Activated T-cell treated with anti-CD3 and anti-CD28 coated beads, Interleukin-2, amount 50 U/mL, for 48 hours (primary cell): ENCODE data around the gene GRAMD1B.

Experiments used
- DNase-seq, 2 experiments: peaks; one replicate each; pipeline ENCODE4 v3.0.0-alpha.2; 2020

GRAMD1B gene

DNA sequence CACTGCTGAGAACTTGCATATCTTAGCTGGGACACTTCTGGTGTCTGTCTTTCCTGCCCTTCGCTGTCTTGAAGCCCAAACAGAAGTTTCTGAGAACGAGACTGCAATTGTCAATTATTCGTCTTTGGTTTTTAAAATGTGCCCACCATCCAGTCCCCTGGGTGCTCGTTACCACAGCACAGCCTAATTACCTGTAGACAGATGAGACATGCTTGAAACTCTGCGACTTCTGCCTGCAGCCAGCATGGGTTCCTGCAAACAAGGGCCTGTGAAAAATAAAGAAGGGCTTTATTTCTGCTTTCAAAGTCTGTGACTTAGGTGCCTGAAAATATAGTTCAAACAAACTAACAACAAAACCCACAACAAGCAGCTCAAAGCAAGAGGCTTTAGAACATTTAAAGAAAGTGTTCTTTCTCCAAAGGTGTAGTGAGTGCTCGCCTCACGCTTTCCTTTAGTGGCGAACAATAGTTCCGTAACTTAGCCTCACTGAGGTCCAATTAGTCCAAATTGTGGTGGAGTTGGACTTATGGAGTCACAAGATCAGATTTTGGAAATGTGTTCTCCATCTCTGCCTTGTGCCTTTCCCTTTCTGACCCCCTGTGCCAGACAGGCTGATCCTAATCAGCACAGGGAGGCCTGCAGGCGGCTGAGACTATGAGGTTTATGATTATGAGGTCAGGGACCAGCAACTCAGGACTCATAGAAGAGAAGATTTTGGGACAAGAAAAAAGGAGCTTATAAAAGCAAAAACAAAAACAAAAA, 20.4 kb upstream of the GRAMD1B start:
- no peak for DNase-seq

DNA sequence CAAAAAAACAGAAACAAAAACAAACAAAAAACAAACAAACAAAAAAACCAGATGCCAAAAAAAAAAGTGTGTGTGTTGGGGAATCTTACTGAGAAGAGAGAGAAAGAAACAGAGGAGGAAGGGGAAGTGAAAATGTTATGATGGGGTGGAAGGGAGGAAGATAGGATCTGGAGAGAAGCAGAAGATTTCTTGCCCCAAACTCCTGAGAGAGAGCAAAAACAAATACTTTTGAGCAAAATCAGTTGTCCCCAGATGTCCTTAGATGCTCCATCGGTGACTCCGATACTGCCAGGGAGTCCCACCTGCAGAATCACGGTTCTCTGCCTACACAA, 19.9 kb upstream of the GRAMD1B start:
- DNase-seq = no peak

DNA sequence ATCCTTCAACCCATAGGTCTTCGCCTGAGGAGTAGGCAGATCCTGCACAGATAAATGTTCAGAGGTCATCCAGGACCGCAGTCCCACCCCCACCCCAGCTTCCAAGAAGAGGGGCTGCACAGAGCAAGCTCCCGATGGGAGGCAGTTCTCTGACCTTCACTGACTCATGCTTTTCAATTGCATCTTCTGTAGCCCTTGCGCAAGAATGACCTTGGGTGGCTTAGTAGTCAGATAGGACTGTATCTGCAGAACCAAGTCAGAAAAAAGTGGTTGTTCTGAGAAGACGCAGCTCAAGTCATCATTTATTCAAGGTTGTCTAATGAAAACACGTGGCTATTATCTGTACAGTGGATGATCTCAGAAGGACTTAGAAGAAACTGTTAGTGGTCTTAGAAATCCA, 16.4 kb upstream of the GRAMD1B start:
- DNase-seq = no peak

DNA sequence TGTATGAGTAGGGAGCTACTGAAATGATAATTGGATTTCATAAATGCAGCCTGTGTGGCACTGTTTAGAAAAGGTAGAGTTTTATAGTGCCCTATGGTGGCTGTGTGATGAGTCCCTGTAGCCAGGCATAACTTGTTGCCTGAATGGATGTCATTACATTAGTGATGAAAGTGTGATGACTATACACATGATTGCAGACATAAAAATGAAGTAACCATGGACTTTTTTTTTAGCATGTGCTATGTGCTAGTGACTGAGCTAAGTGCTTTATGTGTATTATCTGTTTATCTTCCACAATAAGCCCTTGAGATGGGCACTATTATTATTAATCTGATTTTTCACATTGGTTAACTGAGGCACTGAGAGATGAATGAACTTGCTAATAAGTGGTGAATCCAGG, 13.5 kb upstream of the GRAMD1B start:
- DNase-seq = no peak

DNA sequence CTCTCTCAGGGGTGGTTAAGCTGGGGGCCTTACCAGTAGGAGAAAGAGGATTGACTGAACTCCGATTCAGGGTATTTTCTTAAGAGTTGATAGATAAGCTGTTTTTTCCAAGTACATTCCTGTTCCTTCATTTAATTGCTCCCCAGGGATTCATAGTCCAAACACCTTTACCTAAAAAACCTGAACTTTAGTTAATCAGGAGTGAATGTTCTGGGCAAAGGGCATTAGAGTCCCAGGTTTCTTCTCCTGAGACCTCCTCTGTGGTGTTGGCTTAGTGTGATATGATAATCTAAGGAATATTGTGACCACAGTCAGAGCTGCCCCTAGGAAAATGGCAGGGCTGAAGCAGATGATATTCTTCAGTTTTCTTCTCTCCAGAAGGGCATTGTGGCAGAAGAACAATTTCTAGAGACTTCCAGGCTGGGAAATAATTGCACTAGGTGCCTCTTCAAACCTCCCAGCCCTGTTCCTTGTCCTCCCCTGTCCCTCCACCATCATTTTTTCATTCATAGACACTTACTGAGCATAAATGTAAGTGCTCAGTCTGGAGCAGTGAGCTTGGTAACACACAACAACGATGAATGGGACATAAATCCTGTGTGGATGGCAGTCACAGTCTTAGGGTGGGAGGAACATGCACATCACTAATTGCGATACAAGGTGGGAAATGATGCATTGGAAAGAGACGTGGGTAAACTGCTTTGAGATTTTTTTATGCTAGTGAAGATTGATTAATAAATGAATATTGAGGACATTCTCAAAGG, 11.5 kb upstream of the GRAMD1B start:
- DNase-seq = no peak

DNA sequence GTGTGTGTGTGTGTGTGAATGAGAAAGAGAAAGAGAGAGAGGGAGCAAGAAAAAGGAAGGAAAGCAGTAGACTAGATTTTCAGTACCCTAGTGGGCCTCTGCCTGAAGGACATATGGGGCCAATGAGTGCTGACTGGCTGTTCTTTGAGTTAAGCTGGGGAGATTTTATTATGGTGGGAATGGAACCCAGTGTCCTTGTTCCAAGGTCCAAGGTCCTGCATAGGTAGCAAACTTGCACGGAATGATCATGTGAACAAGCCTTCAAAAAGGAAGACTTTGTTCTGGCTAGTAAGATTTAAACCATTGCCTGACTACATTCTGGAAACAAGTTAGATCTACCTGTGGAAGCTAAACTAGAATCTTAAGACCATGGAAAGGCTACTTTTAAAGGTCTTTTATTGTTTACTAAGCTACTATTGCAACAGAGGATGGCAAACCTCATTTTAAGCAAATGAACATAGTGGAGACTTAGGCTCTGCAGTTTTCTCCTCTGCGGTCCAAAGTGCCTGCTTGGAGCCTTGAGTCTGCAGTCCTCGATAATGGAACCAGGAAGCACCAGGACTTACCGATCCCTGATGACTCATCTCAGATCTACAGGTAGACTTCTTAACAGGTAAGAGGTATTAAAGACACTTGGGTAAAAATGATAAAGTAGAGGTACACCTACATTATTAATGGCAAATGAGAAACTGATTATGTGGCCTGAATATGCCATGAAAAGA, 10.2 kb upstream of the GRAMD1B start:
- no peak for DNase-seq

DNA sequence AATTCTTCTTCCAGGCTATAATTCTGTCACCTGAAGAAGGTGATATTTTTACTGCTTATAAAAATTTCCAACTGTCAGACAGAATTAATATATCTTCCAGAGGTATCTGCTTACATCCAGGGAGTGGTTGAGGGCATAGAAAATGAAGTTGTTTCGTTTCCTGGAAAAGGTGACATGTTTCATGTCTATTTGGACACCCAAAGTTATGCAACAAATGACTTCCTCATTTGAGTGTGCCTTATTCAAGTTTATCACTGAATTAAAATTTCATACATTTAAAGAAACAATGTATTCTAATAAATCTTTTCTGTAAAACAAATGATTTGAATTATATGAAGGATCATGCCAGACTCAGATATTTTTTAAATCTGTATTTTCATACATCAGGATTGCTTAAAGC, 8.5 kb upstream of the GRAMD1B start:
- no peak for DNase-seq

DNA sequence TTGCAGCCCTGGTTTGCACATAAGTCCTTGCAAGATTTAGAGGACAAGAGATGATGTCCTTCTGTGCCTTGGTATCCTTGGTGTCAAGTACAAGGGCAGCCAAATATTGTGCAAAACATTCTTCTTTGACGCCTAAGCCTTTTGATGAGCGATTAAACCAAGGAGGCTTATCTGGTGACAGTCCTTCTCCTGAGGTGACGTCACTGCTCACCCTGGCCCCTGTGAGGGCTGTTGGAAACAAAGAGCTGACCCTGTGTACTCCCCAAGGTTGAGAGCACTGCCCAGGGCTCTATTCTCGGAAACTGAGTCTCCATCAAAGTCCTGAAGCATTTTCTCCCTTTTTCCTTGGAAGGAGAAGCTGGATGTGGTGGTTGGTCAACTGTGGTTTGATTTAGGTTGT, 4.7 kb upstream of the GRAMD1B start:
- DNase-seq = no peak

DNA sequence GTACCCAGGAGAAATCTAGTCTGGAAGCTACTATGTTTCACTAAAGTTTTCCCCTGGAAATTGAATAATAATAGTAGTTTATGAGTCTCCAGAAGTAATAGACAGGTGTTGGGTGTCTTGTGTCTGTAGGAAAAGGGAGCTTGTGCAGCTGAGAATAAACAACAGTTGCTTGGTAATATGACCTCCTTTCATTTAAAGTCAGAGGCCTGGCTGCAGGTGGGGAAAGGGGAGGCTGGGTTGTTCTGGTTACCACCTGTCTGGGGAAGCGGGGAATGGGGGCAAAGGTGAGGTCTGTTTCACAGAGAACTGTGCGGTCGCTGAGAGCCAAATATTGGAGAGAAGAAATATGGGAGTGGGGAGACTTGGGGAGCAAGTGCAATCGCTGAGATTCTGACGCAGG, 3.3 kb upstream of the GRAMD1B start:
- no peak for DNase-seq

DNA sequence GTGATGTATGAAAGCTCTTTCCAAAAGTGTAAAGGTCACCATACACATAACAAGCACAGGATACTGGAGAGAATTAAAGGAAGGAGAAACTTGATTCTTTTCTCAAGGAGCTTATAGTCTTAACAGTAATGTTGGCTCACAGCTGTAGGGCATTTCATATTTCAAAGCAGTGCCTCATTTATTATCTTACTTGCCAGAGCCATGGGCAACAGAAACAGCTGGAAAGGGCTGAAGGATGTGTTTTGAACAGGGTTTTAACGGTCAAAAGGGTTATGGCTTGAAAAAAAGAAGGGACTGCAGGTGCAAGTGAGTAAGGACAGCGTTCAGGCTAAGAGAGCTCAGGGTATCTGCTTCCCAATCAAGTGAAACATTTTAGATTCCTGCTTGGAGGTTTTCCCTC, 2.7 kb upstream of the GRAMD1B start:
- DNase-seq = no peak

DNA sequence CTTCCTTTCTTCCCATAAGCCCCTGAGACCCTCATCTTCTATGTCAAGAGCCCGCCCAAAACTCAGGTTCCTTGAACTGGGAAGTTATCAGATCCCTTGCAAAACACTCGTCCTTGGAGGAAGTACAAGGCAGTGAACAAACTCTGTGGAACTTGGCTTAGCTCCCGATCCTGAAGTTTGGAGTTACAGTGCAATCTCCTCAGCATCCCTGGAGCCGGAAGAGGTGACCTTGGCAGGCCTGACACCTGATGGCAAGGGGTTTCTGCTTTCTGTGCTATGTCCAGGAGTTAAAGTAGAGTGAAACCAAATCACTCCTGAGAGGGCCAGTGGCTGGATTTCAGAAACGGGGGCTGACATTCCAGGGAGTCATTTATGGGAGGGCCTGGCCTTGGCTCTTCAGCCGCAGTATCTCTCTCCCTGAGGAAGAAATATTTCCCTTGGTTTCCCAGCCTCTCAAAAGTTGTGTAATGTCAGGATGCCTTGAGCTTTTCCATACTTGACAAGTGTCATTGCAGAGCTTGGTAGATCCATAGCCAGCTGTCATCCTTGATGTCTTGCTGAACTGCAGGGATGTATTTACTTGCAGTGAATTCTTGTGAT, 1.9 kb upstream of the GRAMD1B start:
- no peak for DNase-seq

DNA sequence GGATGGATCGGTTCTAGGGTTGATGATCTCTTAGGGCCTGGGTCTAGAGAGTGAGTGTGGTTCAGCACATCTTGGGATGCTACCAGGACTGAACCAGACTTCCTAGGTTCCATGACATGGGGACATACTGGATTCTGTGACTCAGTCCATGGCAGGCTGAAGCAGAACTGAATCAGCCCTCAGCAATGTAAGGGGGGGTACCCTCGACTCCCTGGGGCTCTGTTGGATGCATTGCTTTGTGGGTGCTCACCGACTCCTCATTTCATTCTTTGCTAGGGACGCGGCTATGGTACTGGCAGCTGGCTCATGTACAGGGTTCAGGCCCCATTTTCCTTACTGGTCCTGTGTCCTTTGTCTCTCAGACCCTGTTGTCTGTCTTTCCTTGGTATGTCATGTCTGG, 733 bp upstream of the GRAMD1B start:
- no peak for DNase-seq

DNA sequence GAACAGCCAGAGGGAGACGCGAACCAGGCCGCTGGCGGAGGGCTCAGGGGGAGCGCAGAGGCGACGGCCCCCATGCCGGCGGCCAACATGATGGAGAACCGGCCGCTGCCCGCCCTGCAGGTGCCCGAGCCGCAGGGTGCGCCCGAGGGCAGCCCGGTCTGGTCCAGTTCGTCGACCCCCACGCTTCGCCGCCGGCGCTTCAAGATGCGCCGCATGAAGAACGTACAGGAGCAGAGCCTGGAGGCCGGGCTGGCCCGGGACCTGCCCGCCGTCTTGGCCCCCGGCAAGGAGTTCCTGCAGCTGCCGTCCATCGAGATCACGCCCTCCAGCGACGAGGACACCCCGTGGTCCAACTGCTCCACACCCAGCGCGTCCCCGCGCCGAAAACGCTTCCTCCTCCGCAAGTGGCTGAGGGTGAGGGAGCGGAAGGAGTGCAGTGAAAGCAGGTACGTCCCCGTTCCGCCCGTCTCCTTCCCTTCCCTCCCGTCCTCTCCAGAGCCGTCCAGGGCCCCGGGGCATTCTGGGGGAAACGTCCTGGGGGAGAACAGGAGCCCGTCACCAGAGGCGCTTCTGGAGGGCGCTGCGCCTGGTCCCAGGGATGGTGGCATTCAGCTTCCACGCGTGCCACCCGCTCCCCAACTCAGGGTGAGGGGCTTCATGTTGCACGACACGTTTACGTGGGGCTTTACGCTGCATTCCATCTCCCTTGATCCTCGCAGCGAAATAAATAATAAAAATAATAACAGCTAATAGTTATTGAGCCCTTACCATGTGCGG, 840 bp downstream of the GRAMD1B start:
- DNase-seq = peak; percentile 77 to 80

DNA sequence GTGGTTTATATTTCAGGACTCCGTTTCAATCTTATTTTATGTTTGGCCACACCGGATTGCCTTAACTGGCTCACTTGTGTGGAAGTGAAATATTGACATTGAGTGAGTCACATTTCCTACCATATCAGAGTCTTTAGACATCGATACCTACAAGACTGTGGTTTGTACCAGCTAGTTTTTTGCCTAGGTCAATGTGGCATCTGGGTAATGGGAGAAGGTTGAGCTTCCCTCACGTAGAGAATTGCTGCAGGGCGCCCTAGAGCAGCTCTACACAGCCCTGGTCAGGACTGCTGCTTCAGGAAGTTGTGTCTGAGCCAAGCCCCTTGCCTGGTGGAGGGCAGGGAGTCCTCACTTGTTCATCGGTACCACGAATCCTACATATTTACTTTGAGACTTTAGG, 1.6 kb downstream of the GRAMD1B start:
- DNase-seq = peak in 1 of 2 experiments; percentile 45

DNA sequence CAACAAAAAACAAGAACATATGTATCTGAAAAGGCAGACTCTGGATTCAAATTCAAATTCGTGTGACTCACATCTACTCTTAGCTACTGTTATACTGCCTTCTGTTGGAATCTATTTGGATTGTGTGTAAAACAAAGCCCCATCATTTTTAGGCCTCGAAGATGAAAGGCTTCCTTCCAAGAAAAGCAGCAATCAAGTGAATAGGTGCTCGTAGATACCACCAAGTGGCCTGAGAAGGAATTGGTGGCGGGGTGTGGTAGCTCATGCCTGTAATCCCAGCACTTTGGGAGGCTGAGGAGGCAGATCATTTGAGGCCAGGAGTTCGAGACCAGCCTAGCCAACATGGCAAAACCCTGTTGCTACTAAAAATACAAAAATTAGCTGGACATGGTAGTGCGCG, 4.2 kb downstream of the GRAMD1B start:
- peak in 1 of 2 experiments; percentile 46 for DNase-seq

DNA sequence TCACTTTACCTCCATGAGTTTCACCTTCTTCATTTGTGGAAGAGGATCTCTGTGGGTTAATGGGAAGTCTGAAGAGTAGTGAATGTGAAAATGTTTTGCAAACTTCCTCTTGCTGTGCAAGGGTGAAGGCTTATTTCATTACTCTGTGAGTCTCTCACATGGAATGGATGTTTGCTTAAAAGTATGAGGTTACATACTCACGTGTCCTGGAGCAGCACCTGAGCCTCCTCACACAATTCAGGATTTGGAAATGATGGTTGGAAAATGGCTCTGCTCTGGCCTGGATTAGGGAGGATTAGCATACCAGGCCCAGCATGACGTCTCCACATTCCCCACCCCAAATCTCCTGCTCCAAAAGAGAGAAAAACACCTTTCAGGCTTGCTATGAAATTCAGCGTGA, 4.8 kb downstream of the GRAMD1B start:
- no peak for DNase-seq

DNA sequence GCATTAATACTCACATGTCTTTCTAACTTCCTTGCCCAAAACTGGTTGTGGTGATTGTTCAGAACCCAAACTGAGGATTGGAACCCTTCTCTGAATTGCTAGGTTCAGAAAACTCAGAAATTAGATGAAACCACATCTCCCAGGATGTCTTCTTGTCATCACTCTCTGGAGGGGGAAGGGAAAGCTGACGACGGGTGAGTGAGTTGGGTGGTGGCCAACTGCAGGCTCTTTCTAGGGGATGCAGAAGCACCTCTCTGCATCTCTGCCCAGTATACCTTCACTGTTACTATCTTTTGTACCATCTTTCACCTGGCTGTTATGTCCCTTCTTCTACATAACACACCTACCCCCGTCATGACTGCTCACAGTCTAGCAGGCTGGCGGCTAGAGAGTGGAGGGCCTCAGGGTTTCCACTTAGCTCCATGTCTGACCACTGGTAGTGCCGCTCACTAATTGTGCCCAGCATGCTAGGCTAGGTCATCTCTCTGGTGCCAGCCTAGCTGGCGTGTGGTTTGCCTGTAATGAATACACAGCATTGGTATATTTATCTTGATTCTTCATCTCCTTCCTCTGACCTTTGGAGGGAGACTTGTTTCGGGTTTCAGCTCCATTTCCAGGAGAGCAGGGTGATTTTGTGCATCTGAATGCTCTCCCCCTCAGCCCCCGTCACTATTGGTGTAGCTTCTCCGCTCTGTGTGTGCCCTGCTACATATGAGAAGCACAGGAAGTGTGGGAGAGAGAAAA, 7.3 kb downstream of the GRAMD1B start:
- no peak for DNase-seq

DNA sequence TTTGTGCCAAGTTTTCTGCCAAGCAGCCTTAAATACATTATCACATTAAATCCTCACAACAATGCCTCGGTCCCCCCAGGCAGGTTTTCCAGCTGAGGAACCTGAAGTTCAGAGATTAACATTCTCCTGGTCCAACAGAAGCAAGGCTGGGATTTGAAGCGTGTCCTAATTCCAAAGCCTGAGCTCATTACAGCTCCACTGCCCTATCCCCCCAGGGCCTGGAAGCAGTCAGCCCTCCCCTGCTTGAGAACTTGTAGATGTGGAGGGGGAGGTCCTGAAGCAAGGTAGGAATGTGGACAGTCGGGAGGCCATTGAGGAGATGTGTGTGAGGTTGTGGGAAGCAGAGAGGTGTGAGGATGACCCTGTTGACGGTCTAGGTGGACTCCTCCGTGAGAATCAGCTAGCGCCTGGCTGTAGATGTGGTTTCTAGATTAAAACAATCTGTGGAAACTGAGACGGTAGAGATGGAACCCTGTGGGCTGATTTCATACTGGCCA, 8.1 kb downstream of the GRAMD1B start:
- no peak for DNase-seq

DNA sequence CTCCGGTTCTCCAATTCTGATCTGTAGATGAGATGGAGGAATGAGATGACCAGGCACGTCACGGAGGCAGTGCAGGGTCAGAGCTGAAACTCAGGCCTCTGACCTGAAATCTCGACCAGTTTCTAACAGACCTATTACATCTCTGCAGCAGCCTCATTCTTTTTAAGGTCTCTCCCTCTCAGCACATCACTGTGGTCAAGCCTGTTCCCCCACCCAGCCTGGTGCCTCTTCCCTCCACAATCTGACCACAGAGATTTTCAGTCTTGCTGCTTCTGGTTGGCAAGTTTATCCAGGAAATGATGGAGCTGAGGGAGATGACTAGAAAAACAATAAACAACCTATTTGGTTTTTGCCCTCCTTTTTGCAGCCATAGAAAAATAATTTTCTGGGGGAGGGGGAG, 9.5 kb downstream of the GRAMD1B start:
- DNase-seq = no peak

DNA sequence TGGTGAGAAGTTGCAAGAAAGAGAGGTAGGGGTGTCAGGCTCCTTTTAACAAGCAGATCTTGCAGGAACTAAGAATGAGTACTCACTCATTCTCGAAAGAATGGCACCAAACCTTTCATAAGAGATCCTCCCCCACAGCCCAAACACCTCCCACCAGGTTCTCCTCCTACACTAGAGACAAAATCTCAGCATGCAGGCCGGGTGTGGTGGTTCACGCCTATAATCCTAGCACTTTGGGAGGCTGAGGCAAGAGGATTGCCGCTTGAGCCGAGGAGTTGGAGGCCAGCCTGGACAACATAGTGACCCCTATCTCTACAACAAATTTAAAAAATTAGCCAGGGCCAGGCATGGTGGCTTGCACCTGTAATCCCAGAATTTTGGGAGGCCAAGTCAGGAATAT, 11.1 kb downstream of the GRAMD1B start:
- no peak for DNase-seq

DNA sequence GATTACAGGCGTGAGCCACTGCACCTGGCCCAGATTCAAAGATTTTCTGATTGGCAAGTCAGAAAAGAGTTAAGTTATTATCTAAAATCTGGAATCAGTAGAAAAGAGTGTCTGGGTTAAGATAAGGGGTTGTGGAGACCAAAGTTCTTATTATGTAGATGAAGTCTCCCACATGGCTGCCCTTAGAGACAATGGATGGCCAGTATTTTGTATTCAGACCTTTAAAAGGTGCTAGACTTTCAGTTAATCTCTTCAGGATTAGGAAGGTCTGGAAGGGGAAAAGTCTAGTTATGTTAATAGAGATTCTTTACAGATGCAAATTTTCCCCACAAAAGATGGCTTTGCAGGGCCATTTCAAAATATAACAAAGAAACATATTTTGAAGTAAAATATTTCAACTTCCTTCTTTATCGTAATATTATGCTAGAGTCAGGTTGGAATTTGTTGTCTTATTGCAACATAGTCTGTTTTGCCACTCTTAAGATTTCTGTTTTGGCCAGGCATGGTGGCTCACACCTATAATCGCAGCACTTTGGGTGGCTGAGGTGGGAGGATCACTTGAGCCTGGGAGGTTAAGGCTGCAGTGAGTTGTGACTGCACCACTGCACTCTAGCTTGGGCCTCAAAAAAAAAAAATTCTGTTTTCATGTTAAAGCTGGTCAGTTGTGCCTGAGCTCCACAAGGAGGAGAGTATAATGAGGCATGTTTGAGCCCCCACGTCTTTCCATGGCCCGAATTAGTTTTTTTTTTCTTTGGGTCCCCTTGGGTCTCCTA, 14.0 kb downstream of the GRAMD1B start:
- no peak for DNase-seq
